ENCODE results near the gene ZNF283.

The ZNF283 gene

GRCh38 chr19:43806848-43807247 lies 20.3 kb upstream of the ZNF283 start:
- no peaks in the 10 kb centered on the region for H3K27me3 ChIP-seq (ENCODE audit: control insufficient read depth, insufficient read depth, low read length)
- H3K4me2 ChIP-seq (ENCODE audit: low read length) = no peak overlapping the region
- no peak for TF ChIP-seq CTCF (IDR thresholded peaks at IDR 0.05)

GRCh38 chr19:43807651-43808050 lies 19.5 kb upstream of the ZNF283 start:
- H3K27ac ChIP-seq = no peak overlapping the region
- no peaks in the 10 kb centered on the region for H3K79me2 ChIP-seq
- no peaks in the 10 kb centered on the region for H3K27me3 ChIP-seq (ENCODE audit: control insufficient read depth, insufficient read depth, low read length)
- no peak overlapping the region for H2AFZ ChIP-seq
- H3K9ac ChIP-seq = no peak overlapping the region
- no peaks in the 10 kb centered on the region for H3K36me3 ChIP-seq (ENCODE audit: control insufficient read depth, insufficient read depth, low read length)
- H3K4me3 ChIP-seq (ENCODE audit: low read depth, low read length) = no peak overlapping the region
- no peak overlapping the region for H3K4me2 ChIP-seq (ENCODE audit: low read length)
- no peak for TF ChIP-seq CTCF (IDR thresholded peaks at IDR 0.05)
- no peaks in the 10 kb centered on the region for H3K4me1 ChIP-seq
- no peaks in the 10 kb centered on the region for H3K9me3 ChIP-seq (ENCODE audit: control insufficient read depth, low read length)

More at GRCh38 chr19:43806848-43807247, 20.3 kb upstream of the ZNF283 start:
- H3K4me3 ChIP-seq (ENCODE audit: low read depth, low read length) = no peak overlapping the region
- H3K4me1 ChIP-seq = no peaks in the 10 kb centered on the region
- no peaks in the 10 kb centered on the region for H3K79me2 ChIP-seq
- no peak overlapping the region for H3K9ac ChIP-seq
- H3K9me3 ChIP-seq (ENCODE audit: control insufficient read depth, low read length) = no peaks in the 10 kb centered on the region
- H3K27ac ChIP-seq = no peak overlapping the region
- H2AFZ ChIP-seq = no peak overlapping the region
- no peaks in the 10 kb centered on the region for H3K36me3 ChIP-seq (ENCODE audit: control insufficient read depth, insufficient read depth, low read length)

- H3K27ac ChIP-seq = no peak overlapping the region
- no peak overlapping the region for H3K4me2 ChIP-seq (ENCODE audit: low read length)
- TF ChIP-seq CTCF (IDR thresholded peaks at IDR 0.05) = peak; percentile 30
- no peaks in the 10 kb centered on the region for H3K36me3 ChIP-seq (ENCODE audit: control insufficient read depth, insufficient read depth, low read length)
- H3K27me3 ChIP-seq (ENCODE audit: control insufficient read depth, insufficient read depth, low read length) = no peaks in the 10 kb centered on the region
- no peak overlapping the region for H3K9ac ChIP-seq
- no peak overlapping the region for H2AFZ ChIP-seq
- no peaks in the 10 kb centered on the region for H3K9me3 ChIP-seq (ENCODE audit: control insufficient read depth, low read length)
- H3K4me3 ChIP-seq (ENCODE audit: low read depth, low read length) = no peak overlapping the region
- no peaks in the 10 kb centered on the region for H3K79me2 ChIP-seq
- H3K4me1 ChIP-seq = no peaks in the 10 kb centered on the region
These were observed 17.1 kb upstream of the ZNF283 start for GRCh38 chr19:43809762-43810696.

GRCh38 chr19:43811837-43812236 lies 15.3 kb upstream of the ZNF283 start:
- Histone ChIP-seq H3K27me3 (ENCODE audit: control insufficient read depth, insufficient read depth, low read length) (no peaks in the 10 kb centered on the region), H3K9ac (no peak overlapping the region), H3K79me2 (no peaks in the 10 kb centered on the region), H3K4me2 (ENCODE audit: low read length) (no peak overlapping the region), H3K4me1 (no peaks in the 10 kb centered on the region), H3K36me3 (ENCODE audit: control insufficient read depth, insufficient read depth, low read length) (no peaks in the 10 kb centered on the region), H3K4me3 (ENCODE audit: low read depth, low read length) (no peak overlapping the region), H2AFZ (no peak overlapping the region), H3K27ac (no peak overlapping the region), H3K9me3 (ENCODE audit: control insufficient read depth, low read length) (no peaks in the 10 kb centered on the region)
- no peak for TF ChIP-seq CTCF (IDR thresholded peaks at IDR 0.05)

- Histone ChIP-seq H3K9ac (no peak overlapping the region), H3K27me3 (ENCODE audit: control insufficient read depth, insufficient read depth, low read length) (no peaks in the 10 kb centered on the region), H3K27ac (no peak overlapping the region), H3K79me2 (no peaks in the 10 kb centered on the region), H3K36me3 (ENCODE audit: control insufficient read depth, insufficient read depth, low read length) (no peaks in the 10 kb centered on the region), H2AFZ (no peak overlapping the region), H3K4me2 (ENCODE audit: low read length) (no peak overlapping the region), H3K4me3 (ENCODE audit: low read depth, low read length) (no peak overlapping the region), H3K9me3 (ENCODE audit: control insufficient read depth, low read length) (no peaks in the 10 kb centered on the region), H3K4me1 (no peaks in the 10 kb centered on the region)
- no peak for TF ChIP-seq CTCF (IDR thresholded peaks at IDR 0.05)
These were observed 14.9 kb upstream of the ZNF283 start for GRCh38 chr19:43812259-43812658.
